Measurements from ENCODE around the gene TMEM45A. TPM values are rescaled to one million over a fixed set of nuclear protein-coding genes. Genes with fewer than 3 reads are reported as not detected.
"Not testable (repeated sequence)": the region's sequence is repeated elsewhere in the genome, so short reads cannot be mapped to it uniquely, and the experiment has no call there.

The TMEM45A gene, protein sequence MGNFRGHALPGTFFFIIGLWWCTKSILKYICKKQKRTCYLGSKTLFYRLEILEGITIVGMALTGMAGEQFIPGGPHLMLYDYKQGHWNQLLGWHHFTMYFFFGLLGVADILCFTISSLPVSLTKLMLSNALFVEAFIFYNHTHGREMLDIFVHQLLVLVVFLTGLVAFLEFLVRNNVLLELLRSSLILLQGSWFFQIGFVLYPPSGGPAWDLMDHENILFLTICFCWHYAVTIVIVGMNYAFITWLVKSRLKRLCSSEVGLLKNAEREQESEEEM
- total RNA-seq, result 10.7 and 21.6 TPM in 2 replicates

DNA sequence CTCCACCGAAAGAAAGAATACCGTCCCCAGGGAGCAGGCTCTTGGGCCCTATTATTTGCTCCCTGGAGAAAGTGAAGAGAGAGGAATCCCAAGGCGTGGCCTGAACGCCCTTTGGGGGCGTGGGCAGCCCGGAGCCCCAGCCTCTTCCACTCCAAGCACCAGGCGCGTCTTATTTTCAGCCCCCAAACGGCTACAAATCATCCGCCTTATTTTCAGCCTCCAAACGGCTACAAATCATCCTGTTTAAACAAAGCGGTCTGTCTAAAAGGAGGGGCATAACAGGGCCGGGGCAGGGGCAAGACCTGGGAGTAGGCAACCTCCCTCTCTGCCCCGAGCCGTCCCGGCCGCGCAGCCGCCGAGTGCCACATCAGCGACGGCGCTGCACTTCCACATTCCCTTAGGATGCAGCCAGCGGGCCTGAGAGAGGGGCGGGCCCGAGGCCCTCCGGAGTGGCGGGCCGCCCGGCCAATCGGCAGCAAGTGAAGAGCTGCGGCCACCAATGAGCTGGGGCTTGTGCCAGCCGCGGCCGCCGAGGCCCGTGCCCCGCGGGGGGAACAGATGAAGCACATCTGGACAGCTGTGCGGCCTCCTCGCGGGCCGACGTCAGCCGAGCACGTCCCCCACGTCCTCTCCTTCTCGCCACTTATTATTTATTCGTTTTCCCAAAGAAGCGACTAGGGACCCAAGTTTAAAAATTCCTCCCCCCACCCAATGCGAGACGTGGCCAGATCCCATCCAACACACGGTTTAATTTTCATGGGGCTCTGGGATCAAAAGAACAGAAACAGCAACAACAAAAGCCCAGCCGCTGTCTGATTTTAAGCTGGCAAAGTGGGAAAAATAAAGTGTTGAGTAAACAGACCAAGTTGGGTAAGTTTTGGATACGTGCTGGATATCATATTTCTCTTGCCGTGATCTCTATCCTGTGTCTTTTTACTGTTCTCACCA, at the start of gene TMEM45A:
Gene TMEM45A (plus strand): TSS at position 561 of the 948 bp plus-strand sequence. CDS start 62,593 bp downstream, outside the sequence.
- peak; percentile 85 to 96 for DNase-seq (ENCODE audit: low read depth in 2 of 2)

DNA sequence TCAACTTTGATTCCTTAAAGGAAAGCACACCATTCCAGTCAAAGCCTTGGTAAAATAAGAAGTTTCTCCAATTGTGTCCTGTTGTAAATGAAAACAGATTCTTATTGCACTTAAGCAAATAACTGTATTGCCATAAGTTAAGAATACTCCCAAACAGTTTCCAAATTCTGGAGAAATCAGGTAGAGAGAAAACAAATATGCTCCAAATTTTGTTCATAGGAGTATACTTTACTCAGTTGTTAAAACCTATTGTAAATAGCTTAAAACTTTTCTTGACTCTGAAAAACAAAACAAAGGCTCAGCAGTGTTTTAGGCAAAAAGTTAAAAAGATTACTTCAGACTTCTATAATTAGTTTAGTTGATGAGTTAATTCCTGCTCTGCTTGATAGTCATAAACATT, 48.7 kb upstream of the TMEM45A start:
- no peak for DNase-seq (ENCODE audit: low read depth in 2 of 2)

DNA sequence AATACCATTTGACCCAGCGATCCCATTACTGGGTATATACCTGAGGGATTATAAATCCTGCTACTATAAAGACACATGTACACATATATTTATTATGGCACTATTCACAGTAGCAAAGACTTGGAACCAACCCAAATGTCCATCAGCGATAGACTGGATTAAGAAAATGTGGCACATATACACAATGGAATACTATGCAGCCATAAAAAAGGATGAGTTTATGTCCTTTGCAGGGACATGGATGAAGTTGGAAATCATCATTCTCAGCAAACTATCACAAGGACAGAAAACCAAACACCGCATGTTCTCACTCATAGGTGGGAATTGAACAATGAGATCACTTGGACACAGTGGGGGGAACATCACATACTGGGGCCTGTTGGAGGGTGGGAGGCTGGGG, 45.4 kb upstream of the TMEM45A start:
- not testable (repeated sequence) for DNase-seq (ENCODE audit: low read depth in 2 of 2)

DNA sequence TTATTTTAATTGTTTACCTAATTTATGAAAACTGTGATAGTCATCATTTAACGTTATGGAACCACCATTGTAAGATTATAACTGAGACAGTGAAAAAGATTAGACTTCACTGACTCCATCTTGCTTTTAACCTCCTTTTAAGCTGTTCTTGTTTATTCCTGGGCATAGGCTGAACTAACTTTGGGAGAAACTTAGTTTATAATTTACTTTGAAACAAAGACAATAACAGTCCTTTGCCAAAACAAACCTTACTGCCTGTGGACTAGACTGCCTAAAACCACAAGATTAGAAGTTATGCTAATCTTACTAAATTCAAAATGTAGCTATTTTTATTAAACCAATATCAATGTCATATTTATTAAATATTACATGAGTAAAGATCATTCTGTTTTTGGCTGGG, 44.3 kb upstream of the TMEM45A start:
- DNase-seq (ENCODE audit: low read depth in 2 of 2), result no peak

DNA sequence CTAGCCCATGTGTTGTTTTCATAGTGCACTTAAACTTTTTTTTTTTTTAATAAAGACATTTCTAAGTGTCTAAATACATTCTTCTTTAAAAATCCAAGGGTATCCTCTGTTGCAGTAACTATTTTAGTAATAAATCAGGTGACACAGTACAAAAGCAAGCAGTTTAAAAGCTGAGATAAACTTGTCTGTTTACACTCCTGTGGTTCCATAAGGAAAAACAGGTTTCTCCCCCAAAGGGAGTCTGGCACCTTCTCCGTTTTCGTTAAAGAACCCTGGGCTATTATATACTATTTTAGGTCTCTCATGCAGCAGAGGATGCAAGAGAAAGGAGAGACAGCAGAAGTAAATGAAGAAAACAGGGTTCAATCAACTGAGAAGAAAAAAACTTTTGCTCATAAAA, 43.2 kb upstream of the TMEM45A start:
- DNase-seq (ENCODE audit: low read depth in 2 of 2), result no peak

DNA sequence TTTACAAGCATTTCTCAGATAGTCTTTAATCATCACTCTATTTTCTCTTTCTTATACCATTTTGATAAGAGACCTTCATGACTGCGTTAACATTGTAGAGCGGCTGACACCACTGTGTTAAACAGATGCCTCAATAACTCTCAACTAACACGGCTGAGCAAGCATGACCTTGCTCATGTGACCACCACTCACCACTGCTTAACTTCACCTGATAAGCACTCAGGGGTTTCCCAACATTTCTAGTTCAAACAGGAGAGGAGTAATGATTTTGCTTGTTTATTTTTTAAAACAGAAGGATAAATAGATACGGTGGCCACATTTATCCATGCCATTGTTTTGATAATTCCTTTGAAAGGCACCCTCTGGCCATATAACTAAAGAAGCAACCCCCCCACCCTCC, 37.7 kb upstream of the TMEM45A start:
- no peak for DNase-seq (ENCODE audit: low read depth in 2 of 2)

DNA sequence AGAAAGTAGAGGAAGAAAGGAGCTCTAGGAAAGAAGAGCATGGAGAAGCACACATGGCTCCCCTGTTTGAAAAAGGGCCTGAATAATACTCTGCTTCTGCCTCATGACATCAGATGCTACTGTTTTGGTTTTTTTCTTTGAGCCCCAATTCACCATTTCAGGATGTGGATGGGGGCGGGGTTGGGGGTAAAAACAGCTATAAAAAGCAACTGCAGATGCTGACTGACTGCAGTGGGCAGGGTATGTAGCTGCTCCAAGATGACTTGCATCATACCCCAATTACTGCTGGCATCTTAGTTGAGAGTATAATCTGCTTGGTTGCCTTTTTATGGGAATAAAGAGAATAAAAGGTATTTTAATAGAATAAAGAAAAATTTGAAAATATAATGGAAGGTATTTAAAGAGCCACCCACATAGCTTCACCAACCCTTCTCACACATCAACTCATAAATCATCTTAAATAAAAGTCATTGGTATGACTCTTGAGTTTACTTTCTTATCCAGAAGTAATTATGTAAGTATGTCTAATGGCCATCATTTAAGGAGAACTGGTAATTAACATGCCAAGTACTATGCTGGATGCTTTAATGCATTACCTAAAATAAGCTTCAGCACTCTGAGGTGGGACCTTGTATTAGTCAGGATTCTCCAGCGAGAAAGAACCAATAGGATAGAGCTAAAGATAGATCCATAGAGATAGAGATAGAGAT, 36.4 kb upstream of the TMEM45A start:
- no peak for DNase-seq (ENCODE audit: low read depth in 2 of 2)

DNA sequence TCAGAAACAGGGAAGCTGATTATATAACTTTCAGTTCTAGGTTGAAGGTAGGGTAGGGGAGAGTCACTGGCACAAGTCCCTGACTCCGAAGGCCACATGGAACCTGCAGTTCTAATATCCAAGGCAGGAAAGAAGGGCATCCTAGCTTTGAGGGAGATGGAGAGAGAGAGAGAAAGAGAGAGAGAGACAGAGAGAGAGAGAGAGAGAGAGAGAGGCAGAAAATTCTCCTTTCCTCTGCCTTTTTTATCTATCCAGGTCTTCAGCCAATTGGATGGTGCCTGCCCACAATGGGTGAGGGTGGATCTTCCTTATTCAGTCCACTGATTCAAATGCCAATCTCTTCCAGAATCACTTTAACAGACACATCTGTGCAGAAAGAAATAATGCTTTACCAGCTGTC, 35.7 kb upstream of the TMEM45A start:
- no peak for DNase-seq (ENCODE audit: low read depth in 2 of 2)

DNA sequence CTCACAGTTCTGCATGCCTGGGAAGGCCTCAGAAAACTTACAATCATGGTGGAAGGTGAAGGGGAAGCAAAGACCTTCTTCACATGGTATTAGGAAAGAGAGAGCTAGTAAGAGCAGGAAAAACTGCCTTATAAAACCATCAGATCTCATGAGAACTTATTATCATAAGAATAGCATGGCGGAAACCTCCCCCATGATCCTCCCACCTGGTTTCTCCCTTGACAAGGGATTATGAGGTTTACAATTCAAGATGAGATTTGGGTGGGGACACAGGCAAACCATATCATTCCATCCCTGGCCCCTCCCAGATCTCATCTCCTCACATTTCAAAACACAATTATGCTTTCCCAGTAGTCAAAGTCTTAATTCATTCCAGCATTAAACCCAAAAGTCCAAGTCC, 34.6 kb upstream of the TMEM45A start:
- no peak for DNase-seq (ENCODE audit: low read depth in 2 of 2)

DNA sequence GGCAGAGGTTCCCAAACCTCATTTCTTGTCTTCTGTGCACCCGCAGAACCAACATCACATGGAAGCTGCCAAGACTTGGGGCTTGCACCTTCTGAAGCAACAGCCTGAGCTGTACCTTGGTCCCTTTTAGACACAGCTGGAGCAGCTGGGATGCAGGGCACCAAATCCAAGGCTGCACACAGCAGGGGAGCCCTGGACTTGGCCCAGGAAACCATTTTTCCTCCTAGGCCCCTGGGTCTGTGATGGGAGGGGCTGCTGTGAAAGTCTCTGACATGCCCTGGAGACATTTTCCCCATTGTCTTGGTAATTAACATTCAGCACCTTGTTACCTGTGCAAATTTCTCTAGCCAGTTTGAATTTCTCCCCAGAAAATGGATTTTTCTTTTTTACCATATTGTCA, 33.6 kb upstream of the TMEM45A start:
- DNase-seq (ENCODE audit: low read depth in 2 of 2), result no peak

DNA sequence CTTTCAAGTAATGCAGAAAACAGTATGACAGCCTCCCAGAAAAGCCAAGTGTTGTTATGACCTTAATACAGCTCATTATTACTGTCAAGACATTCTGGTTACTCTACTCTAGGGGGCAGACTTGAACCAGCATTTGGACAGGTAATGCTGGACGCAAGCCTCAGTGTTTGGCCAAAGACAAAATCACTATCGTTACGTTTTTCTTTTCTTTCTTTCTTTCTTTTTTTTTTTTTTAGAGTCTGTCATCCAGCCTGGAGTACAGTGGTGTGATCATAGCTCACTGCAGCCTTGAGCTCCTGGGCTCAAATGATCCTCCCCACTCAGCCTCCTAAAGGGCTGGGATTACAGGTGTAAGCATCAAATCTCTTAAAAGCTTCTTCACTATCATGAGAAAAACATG, 29.4 kb upstream of the TMEM45A start:
- peak; percentile 51 to 67 for DNase-seq (ENCODE audit: low read depth in 2 of 2)

DNA sequence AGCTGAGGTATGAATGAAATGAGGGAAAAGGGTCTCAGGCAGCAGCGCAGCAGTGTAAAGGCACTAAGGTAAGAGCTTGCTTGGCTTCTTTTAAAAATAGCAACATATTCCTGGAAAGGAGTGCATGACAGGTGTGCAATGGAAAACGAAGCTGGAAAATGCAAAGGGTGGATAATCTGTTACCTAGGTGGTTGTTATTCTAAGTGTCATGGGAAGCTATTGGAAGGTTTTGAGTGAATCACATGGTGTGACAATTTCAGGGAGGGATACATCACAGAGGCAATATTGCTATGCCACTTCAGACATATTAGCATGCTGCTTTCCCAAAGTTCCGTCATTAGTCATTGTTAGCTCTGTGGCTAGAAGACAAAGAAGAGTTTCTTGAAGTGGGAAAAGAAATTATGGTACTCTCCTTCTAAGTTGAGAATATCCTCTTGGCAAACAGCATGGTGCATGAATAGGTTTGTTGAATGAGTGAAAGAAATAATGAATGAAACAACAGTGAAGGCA, 28.7 kb upstream of the TMEM45A start:
- DNase-seq (ENCODE audit: low read depth in 2 of 2), result no peak

DNA sequence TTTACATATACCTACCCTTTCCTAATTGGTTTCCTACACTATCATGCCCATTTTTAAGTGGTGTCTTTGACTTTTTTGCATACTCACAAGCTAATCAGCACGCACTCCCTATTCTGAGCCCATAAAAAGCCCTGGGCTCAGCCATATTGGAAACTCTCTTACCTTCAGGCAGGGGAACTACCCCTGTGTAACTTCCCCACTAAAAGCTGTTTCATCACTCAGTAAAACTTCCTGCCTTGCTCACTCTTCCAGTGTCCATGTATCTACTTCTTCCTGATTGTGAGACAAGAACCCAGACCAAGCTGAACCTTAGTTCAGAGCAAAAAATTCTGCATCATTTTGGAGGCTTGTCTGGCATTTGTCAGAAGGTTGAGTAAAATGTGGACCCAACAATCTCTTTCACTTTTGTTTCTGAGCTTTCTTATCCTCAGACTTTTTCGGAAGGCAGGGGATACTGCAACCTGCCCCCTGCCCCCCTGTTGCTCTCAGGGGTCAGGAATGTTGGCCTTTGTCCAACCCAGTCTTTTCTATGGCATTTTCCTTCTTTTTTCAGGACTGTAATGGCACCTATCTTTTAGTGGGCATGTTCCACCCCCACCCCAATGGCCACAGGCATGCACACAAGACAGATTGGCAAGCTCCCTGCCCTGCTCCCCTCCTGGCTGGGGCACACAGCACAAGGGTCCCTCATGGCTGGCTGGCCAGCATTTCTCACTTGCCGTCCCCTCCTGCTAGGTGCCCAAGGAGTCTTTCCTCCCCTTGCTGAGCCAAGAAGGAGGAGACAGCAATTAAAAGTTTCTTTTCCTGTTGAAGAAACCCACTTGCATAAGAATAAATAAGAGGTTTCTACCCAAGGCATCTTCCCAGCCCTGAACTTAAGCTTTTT, 26.3 kb upstream of the TMEM45A start:
- DNase-seq (ENCODE audit: low read depth in 2 of 2), result no peak

DNA sequence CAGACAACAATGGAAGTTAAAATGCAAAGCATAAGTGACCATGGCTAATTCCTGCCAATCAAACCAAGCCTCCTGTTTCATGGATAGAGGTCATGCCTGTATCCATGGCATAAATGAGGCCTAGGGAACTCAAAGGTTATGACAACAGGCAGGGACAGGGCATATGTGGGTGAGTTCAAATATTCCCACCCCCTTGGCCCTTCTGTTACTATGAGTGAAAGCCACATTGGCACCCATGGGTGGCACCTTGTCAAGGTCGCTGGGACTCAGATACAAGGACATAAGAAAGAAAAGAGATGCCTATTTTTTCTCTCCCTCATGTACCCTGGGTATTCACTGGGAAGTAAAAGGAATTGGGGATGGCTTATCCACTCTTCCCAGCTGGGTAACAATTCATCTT, 25.3 kb upstream of the TMEM45A start:
- DNase-seq (ENCODE audit: low read depth in 2 of 2), result no peak

DNA sequence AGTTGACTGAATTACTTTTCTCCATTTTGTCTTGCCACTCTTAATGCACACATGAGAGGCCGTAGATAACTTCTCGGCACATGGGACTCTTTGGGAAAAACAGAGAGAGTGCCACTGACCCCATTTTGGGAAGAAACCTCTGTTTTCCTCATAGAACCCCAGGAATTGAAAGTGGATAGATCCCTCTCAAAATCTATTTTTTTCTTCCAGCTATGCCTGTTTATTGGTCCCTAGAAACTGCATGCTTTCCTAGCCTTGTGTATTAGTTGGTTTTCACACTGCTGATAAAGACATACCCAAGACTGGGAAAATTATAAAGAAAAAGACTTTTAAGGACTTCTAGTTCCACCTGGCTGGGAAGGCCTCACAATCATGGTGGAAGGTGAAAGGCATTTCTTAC, 23.7 kb upstream of the TMEM45A start:
- DNase-seq (ENCODE audit: low read depth in 2 of 2), result no peak

DNA sequence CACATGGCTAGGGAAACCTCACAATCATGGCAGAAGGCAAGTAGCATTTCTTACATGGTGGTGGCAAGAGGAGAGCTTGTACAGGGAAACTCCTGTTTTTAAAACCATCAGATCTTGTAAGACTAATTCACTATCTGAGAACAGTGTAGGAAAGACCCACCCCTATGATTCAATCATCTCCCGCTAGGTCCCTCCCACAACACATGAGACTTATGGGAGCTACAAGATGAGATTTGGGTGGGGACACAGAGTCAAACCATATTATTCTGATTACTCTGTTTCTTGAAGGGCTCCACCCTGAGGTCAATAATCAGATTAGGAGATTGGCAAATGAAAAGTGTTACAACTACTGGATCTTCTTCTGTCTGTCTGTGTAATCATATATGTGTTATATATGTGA, 21.5 kb upstream of the TMEM45A start:
- no peak for DNase-seq (ENCODE audit: low read depth in 2 of 2)

DNA sequence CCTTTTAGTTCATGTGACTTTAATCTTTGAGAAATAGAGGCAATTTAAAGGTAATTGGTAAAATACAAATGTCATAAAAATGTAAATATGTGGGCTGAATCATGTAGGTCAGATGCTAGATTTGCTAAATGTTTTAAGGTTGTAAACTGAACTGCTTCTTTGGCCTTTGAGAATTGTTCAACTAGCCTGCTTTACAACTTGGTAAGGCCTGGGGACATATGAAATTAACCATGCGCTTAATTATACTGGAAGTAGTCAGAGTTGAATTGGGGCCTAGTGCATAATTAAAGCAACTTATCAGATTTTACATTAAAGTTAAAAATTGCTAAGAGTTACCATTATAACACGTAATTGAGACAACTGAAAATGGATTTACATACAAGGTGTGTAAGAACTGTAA, 21.0 kb upstream of the TMEM45A start:
- DNase-seq (ENCODE audit: low read depth in 2 of 2), result no peak

DNA sequence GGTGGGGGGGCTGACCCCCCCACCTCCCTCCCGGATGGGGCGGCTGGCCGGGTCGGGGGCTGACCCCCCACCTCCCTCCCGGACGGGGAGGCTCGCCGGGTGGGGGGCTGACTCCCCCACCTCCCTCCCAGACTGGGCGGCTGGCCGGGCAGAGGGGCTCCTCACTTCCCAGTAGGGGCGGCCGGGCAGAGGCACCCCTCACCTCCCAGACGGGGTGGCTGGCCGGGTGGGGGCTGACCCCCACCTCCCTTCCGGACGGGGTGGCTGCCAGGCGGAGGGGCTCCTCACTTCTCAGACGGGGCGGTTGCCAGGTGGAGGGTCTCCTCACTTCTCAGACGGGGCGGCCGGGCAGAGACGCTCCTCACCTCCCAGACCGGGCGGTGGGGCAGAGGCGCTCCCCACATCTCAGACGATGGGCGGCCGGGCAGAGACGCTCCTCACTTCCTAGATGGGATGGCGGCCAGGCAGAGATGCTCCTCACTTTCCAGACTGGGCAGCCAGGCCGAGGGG, 14.5 kb upstream of the TMEM45A start:
- DNase-seq (ENCODE audit: low read depth in 2 of 2), result not testable (repeated sequence)

DNA sequence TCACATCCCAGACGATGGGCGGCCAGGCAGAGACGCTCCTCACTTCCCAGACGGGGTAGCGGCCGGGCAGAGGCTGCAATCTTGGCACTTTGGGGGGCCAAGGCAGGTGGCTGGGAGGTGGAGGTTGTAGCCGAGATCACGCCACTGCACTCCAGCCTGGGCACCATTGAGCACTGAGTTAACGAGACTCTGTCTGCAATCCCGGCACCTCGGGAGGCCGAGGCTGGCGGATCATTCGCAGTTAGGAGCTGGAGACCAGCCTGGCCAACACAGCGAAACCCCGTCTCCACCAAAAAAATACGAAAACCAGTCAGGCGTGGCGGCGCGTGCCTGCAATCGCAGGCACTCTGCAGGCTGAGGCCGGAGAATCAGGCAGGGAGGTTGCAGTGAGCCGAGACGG, 13.9 kb upstream of the TMEM45A start:
- DNase-seq (ENCODE audit: low read depth in 2 of 2), result not testable (repeated sequence)

DNA sequence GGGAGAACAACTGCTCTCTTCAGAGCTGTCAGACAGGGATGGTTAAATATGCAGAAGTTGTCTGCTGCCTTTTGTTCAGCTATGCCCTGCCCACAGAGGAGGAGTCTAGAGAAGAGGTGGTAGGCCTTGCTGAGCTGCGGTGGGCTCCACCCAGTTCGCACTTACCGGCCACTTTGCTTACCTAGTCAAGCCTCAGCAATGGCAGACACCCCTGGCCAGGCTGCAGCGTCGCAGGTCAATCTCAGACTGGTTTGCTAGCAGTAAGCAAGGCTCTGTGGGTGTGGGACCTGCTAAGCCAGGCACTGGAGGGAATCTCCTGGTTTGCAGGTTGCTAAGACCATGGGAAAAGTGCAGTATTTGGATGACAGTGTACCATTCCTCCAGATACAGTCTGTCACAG, 12.3 kb upstream of the TMEM45A start:
- no peak for DNase-seq (ENCODE audit: low read depth in 2 of 2)

DNA sequence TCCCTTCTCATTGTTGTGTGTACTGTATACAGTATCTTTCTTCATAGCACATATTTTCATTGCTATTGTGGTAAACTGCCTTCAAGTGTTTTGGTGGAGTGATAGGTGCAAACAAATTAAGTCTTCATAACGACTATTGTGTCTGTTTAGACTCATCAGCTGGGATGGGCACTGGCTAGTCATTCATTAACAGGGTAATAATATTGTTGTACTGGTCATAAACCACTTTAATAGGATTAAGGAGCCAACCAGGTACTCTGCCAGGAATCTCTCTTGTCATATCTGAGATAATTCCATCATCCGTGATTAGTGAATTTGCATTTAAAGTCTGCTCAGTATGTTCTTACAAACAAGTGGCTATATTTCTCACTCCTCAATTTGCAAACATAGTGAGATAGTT, 10.2 kb upstream of the TMEM45A start:
- DNase-seq (ENCODE audit: low read depth in 2 of 2), result no peak
